ENCODE results near the gene WDR62. TPM values are rescaled to one million over a fixed set of nuclear protein-coding genes. Genes with fewer than 3 reads are reported as not detected.

Gene WDR62
- total RNA-seq = 3.1 TPM

GRCh38 chr19:36054733-36055686 lies at the start of gene WDR62:
Gene WDR62, plus strand, starts transcription at chr19:36054897. Its CDS starts 75 bp downstream, at chr19:36054972.

GRCh38 chr19:36008336-36008978 lies 46.2 kb upstream of the WDR62 start, which contains the start of gene SYNE4:
Gene SYNE4, minus strand, starts transcription at chr19:36008813. Its CDS starts 132 bp downstream, at chr19:36008681.

GRCh38 chr19:36014012-36014924 lies 40.4 kb upstream of the WDR62 start, which contains the start of gene ALKBH6:
Gene ALKBH6, minus strand, starts transcription at chr19:36014213. Its CDS starts 816 bp downstream, at chr19:36013397.

DNA sequence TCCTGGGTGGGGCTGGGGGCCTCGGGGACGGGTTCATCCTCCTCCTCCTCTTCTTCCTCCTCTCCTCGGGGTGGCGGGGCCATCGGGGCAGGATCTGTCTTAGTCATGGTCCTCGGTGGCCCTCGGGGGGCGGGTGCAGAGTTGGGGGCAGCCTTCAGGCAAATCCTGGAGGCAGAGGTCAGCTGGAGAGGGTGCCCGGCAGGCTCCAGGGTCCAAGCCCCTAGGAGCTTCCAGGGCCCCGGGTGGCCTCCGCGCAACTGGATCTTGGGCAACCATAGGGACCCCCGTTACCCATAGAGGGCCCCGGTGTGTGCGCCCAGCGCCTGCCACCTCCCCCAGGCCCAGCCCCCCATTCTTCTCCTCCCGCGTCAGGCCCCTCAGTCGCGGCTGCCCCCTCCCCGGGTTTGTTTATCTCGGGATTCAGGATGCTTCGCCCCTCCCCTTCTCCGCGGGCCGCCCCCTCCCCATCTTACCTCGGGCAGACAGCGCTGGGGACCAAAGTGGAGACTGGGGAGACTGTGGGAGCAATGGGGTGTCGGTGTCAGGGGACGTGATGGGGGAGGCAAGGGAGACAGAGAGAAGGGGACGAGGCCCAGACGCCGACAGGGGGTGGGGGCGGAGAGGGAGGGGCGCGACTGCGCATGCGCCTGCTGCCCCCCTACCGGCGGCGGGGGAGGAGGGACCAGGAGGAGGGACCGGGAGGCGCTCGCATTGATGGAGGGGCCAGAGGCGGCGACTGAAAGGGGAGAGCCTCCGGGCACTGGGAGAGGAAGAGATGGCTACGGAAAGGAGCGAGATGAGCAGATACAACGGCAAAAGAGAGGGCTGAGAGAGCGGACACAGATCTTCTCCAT lies 22.2 kb upstream of the WDR62 start, which contains the start of gene CLIP3:
CLIP3 (minus strand) TSS at position 623 of the 854 bp plus-strand sequence; CDS start at position 107, 516 bp downstream.

DNA sequence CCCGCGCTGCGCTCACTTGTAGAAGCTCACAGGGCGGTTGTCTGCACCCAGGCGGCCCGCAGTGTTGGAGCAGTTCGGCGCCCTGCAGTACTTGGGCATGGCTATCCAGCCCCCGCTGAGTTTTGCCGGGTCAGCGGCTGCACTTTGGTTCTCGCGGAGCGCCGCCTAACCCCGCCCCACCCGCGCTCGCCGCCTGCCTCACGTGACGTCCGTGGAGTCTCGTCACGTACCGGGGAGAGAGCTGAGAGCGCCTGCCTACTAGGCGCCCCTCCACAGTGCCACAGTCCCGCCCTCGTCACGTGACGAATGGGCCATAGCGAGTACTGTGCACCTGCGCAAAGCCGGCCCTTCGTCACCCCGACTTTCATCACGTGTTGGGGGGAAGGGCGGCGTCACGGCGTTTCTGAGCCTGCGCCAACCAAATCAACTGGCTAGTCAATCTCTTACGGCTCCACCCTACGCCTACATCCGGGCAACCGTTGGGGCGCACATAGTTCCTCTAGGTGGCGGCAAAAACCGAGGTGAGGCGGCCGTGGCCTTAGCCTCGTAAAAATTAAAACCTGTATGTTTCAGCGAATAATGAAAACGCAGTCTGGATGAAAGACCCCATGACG lies 471 bp upstream of the WDR62 start, which contains the start of gene THAP8:
THAP8 (minus strand) TSS at position 167 of the 614 bp plus-strand sequence; CDS start at position 99, 68 bp downstream.

GRCh38 chr19:36110487-36111199 lies 55.9 kb downstream of the WDR62 start, which contains the start of gene OVOL3:
Gene OVOL3, plus strand, starts transcription at chr19:36111143. Its CDS starts 60 bp downstream, at chr19:36111203.

GRCh38 chr19:36114721-36115452 lies 60.2 kb downstream of the WDR62 start, which contains the start of gene POLR2I:
Gene POLR2I, minus strand, starts transcription at chr19:36114875. Its CDS starts 19 bp downstream, at chr19:36114856.

GRCh38 chr19:36115453-36116343 lies 61.0 kb downstream of the WDR62 start, which contains the start of gene TBCB:
Gene TBCB, plus strand, starts transcription at chr19:36115468. Its CDS starts 93 bp downstream, at chr19:36115561.

GRCh38 chr19:36139473-36140303 lies 85.0 kb downstream of the WDR62 start, which contains the start of gene CAPNS1:
Gene CAPNS1, plus strand, starts transcription at chr19:36140066. Its CDS starts 946 bp downstream, at chr19:36141012.

GRCh38 chr19:36152352-36153091 lies 97.8 kb downstream of the WDR62 start, which contains the start of gene COX7A1:
Gene COX7A1, minus strand, starts transcription at chr19:36152447. Its CDS starts 40 bp downstream, at chr19:36152407.

Other genes starting within 250 kb of the WDR62 start
- not detected for gene PRODH2, start 242.1 kb upstream of the WDR62 start, total RNA-seq
- gene NPHS1, start 202.4 kb upstream of the WDR62 start, total RNA-seq = not detected
- gene KIRREL2, start 198.0 kb upstream of the WDR62 start, total RNA-seq = 0.94 TPM
- gene APLP1, start 186.3 kb upstream of the WDR62 start, total RNA-seq = 197 TPM
- 3.8 TPM for gene NFKBID, start 154.4 kb upstream of the WDR62 start, total RNA-seq
- 1.6 TPM for gene HCST, start 152.4 kb upstream of the WDR62 start, total RNA-seq
- gene TYROBP, start 146.6 kb upstream of the WDR62 start, total RNA-seq = 3.4 TPM
- gene LRFN3, start 118.5 kb upstream of the WDR62 start, total RNA-seq = 15.7 TPM
- 13.5 TPM for gene SDHAF1, start 59.7 kb upstream of the WDR62 start, total RNA-seq
- 0.63 TPM for gene SYNE4, start 46.1 kb upstream of the WDR62 start, total RNA-seq
- gene ALKBH6, start 40.7 kb upstream of the WDR62 start, total RNA-seq = 9.7 TPM
- gene CLIP3, start 22.0 kb upstream of the WDR62 start, total RNA-seq = 59.5 TPM
- gene THAP8, start 612 bp upstream of the WDR62 start, total RNA-seq = 1.9 TPM
- gene OVOL3, start 56.2 kb downstream of the WDR62 start, total RNA-seq = not detected
- 69.2 TPM for gene POLR2I, start 60.0 kb downstream of the WDR62 start, total RNA-seq
- gene TBCB, start 60.6 kb downstream of the WDR62 start, total RNA-seq = 385 TPM
- 77.6 TPM for gene CAPNS1, start 85.2 kb downstream of the WDR62 start, total RNA-seq
- gene COX7A1, start 97.5 kb downstream of the WDR62 start, total RNA-seq = 1.3 TPM
- gene ZNF565, start 159.8 kb downstream of the WDR62 start, total RNA-seq = 30.0 TPM
- gene ZNF146, start 160.2 kb downstream of the WDR62 start, total RNA-seq = 115 TPM